ENCODE data around the gene PLCB4.

DNA sequence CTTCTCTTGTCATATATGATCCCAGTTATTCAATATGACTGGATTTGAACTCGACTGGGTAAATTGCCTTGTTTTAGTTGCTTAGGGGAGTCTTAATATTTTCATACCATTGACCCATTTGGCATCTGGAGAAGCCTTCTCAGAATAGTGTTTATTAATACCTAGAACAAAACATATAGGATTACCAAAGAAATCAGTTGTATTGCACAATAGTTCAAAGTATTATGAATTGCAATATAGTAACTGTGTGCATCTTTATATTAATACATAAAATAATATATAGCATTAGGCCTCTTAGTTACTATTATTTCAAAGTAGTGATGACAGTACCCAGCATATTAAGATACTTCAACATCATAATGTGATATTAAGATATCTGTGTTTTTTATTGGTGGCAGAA, 177.8 kb downstream of the PLCB4 start:
- TF ChIP-seq CTCF (IDR thresholded peaks at IDR 0.05) (no peak), POLR2A (IDR thresholded peaks at IDR 0.05) (no peak)

All from testis (tissue), 2 donors.